Measurements from ENCODE around the gene PTPRG.

PTPRG gene

DNA sequence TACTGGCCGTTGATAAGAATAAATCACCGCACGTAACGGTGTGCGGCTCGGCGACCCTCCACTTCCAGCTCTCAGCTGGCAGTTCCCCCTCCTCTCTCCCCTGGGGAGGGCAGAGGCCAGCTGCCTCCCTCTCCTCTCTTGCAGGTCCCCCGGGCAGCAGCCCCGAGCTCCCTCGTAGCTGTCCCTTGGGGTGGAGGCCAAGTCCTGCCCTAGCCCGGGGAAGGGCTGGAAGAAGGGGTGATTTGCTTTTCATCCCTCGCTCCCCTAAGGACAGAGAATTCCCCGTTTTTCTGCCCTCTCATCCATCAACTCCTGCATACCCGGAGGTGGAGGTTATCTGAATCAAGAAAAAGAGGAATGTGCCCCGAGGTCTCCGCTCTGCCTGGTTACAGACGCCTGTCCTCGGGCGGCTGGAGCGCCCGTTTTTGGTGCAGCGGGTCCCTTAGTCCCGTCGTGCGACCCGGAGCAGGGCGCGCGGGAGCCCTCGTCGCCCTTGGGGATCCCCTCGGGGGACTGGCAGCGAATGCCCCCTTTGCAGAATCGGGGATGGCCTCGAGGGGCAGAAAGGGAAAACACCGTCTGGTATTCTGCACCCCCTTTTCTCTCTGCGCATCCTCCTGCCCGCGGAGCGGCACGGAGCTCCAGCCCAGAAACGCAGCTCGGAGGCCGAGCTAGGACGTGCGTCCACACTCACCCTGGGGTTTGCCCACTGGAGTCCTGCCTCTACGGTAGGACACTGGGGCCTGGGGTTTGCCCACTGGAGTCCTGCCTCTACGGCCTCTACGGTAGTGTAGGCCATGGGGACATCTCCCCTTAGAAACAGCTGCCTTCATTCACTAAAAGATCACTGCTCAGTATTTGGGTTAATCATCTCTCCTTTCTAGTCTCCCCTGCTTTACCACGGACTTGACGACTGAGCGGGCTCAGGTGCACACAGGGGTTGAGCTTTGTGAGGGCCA lies 2.2 kb downstream of the PTPRG start:
- peak; percentile 66 for DNase-seq

DNA sequence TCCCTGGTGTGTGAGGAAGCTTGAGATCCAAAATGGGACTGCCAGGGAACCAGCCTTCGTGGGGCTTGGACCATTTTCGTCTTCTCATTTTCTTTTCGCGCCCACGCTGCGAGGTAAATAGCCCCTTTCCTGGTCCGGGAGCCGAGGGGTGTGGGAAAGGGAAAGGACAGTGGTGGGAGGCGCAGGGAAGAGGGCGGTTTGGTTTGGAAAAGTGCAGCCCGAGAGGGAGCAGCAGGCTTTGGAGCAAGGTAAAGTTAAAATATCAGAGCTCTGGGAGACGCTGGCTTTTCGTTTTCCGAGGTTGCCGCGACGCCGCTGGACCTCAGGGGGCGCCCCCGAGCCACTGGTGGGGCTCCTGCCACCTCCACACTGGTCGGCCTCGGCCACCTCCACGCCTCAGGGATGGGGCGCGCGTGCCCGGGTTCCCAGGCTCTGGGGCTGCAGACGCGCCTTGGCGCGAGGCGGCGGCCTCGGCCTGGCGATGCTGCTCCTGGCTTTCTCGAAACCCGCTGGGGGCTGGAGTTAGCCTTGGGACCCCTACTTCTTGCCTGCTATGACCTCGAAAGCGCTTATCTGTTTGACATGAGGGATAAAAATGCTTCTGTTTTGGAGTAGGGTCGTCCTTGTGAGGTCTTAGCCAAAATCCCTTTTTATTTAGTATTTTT lies 3.2 kb downstream of the PTPRG start:
- peak; percentile 88 for DNase-seq

DNA sequence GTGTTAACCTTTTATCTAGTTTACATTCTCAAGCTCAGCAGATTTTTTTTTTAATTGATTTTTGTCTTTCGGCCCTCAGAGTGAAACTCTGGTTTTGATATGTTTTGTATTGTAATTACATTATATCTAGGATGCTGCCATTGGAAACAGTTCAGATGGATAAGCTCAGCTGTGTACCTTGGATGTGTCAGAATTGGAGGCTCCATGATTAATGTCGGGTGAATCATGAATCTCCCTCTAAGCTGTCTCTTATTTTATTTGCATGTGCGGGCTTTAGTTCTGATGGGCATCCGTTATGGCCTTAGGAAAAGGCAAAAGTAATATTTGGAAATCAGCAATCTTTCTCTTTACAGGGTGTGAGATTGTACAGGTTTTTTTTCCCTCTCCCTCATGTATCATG lies 4.2 kb downstream of the PTPRG start:
- no peak for DNase-seq

DNA sequence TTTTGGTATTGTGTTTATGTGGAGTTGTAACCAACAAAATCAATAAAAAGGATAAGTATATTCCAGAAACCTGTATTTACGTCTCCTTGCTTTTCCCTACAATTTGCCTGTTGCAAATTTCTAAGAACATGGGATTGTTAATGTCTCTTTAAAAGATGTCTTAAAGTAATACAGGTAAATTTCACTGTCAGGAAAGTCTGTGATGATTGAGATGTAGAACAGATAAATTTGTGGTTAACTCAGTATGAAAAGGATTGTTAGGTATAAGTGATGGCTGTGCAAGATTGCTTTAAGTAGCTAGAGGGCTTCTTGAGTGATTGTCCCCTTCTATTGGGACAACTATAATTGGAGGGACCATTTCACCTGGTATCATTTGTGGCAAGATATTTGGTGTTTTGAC lies 6.8 kb downstream of the PTPRG start:
- no peak for DNase-seq

- peak; percentile 23 for DNase-seq
These were observed 8.6 kb downstream of the PTPRG start for GRCh38 chr3:61569856-61570580.

DNA sequence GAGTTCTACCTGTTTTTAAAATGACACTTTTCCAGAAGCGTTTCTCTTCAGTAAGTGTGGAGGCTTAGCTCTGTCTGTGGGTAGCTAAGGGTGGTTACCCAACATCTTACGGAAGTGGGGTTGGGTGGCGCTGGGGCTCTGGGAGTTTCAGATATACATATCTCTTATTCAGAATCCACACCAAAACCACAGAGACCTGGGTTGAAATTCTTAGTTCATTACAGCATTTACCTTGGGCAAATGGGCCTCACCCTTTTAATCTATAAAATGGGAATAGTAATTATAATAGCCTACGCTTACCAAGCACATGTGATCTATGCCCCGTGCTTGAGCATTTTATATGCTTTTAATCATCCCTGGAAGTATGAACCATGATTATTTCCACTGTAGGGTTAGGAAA lies 9.4 kb downstream of the PTPRG start:
- no peak for DNase-seq

- DNase-seq: peak; percentile 31
These were observed 10.4 kb downstream of the PTPRG start for GRCh38 chr3:61571516-61572336.

DNA sequence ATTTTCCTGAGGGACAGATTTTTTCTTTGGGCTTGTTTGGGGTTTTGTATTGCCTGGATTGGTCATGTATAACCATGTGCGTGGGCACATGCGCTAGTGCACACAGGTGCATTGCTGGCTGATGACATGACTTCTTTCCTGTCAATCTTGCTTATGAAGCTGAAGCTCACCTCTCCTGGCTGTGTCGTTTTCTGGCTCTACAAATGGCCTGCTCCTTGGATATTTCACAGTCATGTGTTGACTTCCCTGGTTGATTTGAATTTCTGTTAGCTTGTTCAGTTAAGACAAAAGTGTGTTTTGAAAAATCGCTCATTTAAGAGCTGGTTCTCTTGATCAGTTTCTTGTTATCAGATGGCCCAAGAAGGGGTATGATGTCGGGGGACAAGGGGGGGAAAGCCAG lies 11.5 kb downstream of the PTPRG start:
- no peak for DNase-seq

DNA sequence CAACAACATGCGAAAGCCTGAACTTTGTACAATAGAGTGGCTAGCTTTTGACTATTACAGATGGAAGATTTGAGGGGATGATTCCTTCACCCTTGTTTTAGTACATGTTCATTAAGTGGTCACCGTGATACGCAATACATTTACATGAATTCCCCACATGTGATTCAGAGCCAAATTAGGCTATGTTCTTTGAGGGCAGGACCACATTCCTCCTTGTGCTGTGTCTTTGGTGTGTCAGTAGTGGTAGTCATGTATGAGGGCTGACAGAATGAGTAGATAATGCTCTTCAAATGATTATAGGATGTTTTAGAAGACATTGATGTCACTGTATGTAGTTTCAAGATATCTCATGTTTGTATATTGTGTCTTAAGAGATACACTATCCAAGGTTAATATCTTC lies 12.1 kb downstream of the PTPRG start:
- DNase-seq: no peak

- DNase-seq: no peak
These were observed 13.5 kb downstream of the PTPRG start for GRCh38 chr3:61574854-61575253.

DNA sequence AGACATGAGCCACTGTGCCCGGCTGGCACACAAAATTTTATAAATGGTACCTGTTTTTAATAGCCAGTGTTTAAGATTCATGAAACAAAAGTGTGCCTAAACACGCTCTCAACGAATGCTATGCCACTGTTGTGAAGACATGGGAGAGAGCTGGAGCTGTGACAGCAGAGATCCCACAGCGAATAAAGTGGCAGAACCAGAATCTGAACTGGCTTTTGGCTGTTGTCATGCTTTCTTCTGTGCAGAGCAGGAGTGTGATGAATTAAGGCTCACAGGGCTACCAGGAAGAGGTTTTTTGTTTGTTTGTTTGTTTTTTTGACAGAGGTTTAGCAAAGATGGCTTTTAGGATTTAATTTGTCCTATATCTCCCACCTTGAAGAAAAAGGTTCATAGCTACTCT lies 14.5 kb downstream of the PTPRG start:
- DNase-seq: no peak

GRCh38 chr3:61577760-61578159 lies 16.4 kb downstream of the PTPRG start:
- DNase-seq: no peak

- no peak for DNase-seq
These were observed 17.4 kb downstream of the PTPRG start for GRCh38 chr3:61578667-61579367.

GRCh38 chr3:61579685-61580084 lies 18.3 kb downstream of the PTPRG start:
- no peak for DNase-seq

- DNase-seq: peak; percentile 73
These were observed 19.7 kb downstream of the PTPRG start for GRCh38 chr3:61580982-61581643.

GRCh38 chr3:61582287-61582686 lies 20.9 kb downstream of the PTPRG start:
- no peak for DNase-seq

DNA sequence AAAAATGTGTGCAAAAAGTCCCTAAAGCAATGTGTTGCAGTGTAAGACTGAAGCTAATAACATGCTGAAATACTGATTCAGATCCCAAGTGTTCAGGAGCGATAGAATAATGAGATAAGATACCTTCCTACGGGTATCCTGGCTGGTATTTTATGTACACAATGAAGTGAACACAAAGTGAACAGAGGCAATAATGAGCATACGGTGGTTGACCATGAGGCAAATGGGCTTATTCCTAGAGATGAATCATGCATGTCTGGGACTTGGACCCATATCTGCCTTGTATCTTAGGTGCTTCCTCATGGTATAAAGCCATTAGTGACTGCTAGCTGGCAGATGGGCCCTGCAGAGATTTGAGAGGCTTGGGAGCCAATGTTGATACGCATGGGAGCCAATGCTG lies 21.5 kb downstream of the PTPRG start:
- DNase-seq: no peak

- DNase-seq: no peak
These were observed 22.8 kb downstream of the PTPRG start for GRCh38 chr3:61583890-61584875.

DNA sequence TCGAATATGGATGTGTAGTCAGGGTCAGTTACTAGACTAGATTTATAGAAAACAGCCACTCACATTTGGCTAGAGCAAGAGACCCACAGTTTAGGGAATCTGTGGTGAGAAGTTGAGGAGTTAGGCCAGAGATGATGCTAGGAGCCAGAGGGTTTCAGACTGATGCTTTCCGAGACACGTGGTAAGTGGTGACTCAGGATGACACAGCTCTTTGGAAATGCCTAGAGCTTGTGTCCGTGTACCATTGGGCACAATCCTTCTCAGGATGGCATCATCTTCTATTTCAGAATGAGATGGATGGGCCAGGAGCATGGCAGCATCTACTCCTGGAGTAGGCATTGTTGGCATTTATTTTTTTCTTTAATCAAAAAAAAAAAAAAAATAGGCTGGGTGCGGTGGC lies 28.5 kb downstream of the PTPRG start:
- no peak for DNase-seq

GRCh38 chr3:61591300-61591699 lies 29.9 kb downstream of the PTPRG start:
- DNase-seq: no peak

All from NCI-H69 (cell line).